GM23338 (cell line): ENCODE measurements around the gene HLA-B. TPM values are rescaled to one million over a fixed set of nuclear protein-coding genes. Genes with fewer than 3 reads are reported as not detected.

ENCODE experiments used
- ATAC-seq: fragments of 200-7000 bp; cut with Tn5 transposase; 3 replicates; pipeline ENCODE4 v1.9.1; 2020
- DNase-seq: peaks from one replicate; pipeline ENCODE4 v3.0.0-alpha.2; 2015; ENCODE audit warnings: low spot score
- H2AFZ ChIP-seq: fragments of 200-600 bp; sonication (generic); 2 replicates; pipeline ENCODE4 v1.8.0; 2016; ENCODE audit warnings: antibody characterized with exemption, mild to moderate bottlenecking, moderate library complexity
- H3F3A ChIP-seq: fragments of 200-600 bp; sonication (generic); replicated peaks from 2 replicates; pipeline ENCODE4 v1.8.0; 2017; ENCODE audit warnings: antibody characterized with exemption, mixed run types, low read depth
- H3K27ac ChIP-seq: fragments of 200-600 bp; sonication (generic); 2 replicates; pipeline ENCODE4 v1.6.1; 2016; ENCODE audit warnings: low read depth
- H3K27me3 ChIP-seq: fragments of 200-600 bp; sonication (generic); 2 replicates; pipeline ENCODE4 v1.8.0; 2016; ENCODE audit warnings: mild to moderate bottlenecking, mixed run types, moderate library complexity; ENCODE audit not compliant: insufficient read depth
- H3K36me3 ChIP-seq: fragments of 200-600 bp; sonication (generic); 2 replicates; pipeline ENCODE4 v1.8.0; 2016; ENCODE audit warnings: mild to moderate bottlenecking; ENCODE audit not compliant: insufficient read depth
- H3K4me1 ChIP-seq: fragments of 200-600 bp; sonication (generic); 2 replicates; pipeline ENCODE4 v1.8.0; 2016; ENCODE audit warnings: mild to moderate bottlenecking, moderate library complexity; ENCODE audit not compliant: insufficient read depth
- H3K4me2 ChIP-seq: fragments of 200-600 bp; sonication (generic); 2 replicates; pipeline ENCODE4 v1.7.1; 2017; ENCODE audit warnings: mixed run types
- H3K4me3 ChIP-seq: fragments of 200-600 bp; sonication (generic); 2 replicates; pipeline ENCODE4 v1.6.1; 2016; ENCODE audit warnings: mixed run types
- H3K79me2 ChIP-seq: fragments of 200-600 bp; sonication (generic); replicated peaks from 2 replicates; pipeline ENCODE4 v1.8.0; 2017; ENCODE audit warnings: mild to moderate bottlenecking; ENCODE audit not compliant: insufficient read depth
- H3K9me2 ChIP-seq: fragments of 200-600 bp; sonication (generic); 2 replicates; pipeline ENCODE4 v1.8.0; 2017; ENCODE audit not compliant: insufficient read depth
- H4K20me1 ChIP-seq: fragments of 200-600 bp; sonication (generic); replicated peaks from 2 replicates; pipeline ENCODE4 v1.8.0; 2017; ENCODE audit warnings: mild to moderate bottlenecking; ENCODE audit not compliant: insufficient read depth
- H3K27ac Mint-ChIP-seq: 2 replicates; pipeline ENCODE4 v1.8.0; 2020; ENCODE audit warnings: inconsistent platforms, mild to moderate bottlenecking, moderate library complexity, mixed read lengths
- H3K27me3 Mint-ChIP-seq: 3 replicates; pipeline ENCODE4 v1.8.0; 2022; ENCODE audit warnings: low read depth, mild to moderate bottlenecking, moderate library complexity, mixed read lengths, inconsistent platforms; ENCODE audit not compliant: insufficient read depth, poor library complexity
- H3K36me3 Mint-ChIP-seq: 3 replicates; pipeline ENCODE4 v1.8.0; 2021; ENCODE audit warnings: low read depth, mild to moderate bottlenecking, inconsistent platforms, moderate library complexity, mixed read lengths
- H3K4me1 Mint-ChIP-seq: 3 replicates; pipeline ENCODE4 v1.8.0; 2020; ENCODE audit warnings: mild to moderate bottlenecking, inconsistent platforms, mixed read lengths
- H3K4me3 Mint-ChIP-seq: 3 replicates; pipeline ENCODE4 v1.8.0; 2021; ENCODE audit warnings: moderate library complexity, mild to moderate bottlenecking, inconsistent platforms, mixed read lengths
- H3K9me3 Mint-ChIP-seq: 3 replicates; pipeline ENCODE4 v1.8.0; 2020; ENCODE audit warnings: moderate library complexity, mild to moderate bottlenecking, inconsistent platforms, mixed read lengths
- CREB1 ChIP-seq: fragments of 250-450 bp; sonication (Bioruptor Pico); IDR thresholded peaks from 2 replicates; pipeline ENCODE4 v1.5.0; 2020; ENCODE audit warnings: low read depth, mild to moderate bottlenecking, moderate library complexity
- EZH2 ChIP-seq: fragments of 200-600 bp; sonication (generic); IDR thresholded peaks from one replicate; pipeline ENCODE4 v1.8.0; 2017; ENCODE audit warnings: antibody characterized with exemption, mild to moderate bottlenecking, low read depth; ENCODE audit not compliant: unreplicated experiment
- EZH2phosphoT487 ChIP-seq: fragments of 200-600 bp; sonication (generic); IDR thresholded peaks from one replicate; pipeline ENCODE4 v1.8.1; 2018; ENCODE audit warnings: antibody characterized with exemption; ENCODE audit not compliant: unreplicated experiment
- JUNB ChIP-seq: IDR thresholded peaks from one replicate; pipeline ENCODE4 v1.6.1; 2016; ENCODE audit warnings: antibody characterized with exemption; ENCODE audit not compliant: unreplicated experiment
- NANOG ChIP-seq: IDR thresholded peaks from 2 replicates; pipeline ENCODE4 v1.6.1; 2016; ENCODE audit warnings: antibody characterized with exemption, borderline replicate concordance
- POLR2AphosphoS5 ChIP-seq: IDR thresholded peaks from 2 replicates; pipeline ENCODE4 v1.6.1; 2016; ENCODE audit warnings: antibody characterized with exemption, low read depth
- STAT1 ChIP-seq: IDR thresholded peaks from one replicate; pipeline ENCODE4 v1.6.1; 2016; ENCODE audit warnings: antibody characterized with exemption; ENCODE audit not compliant: unreplicated experiment
- ZNF331 ChIP-seq: fragments of 250-450 bp; sonication (Bioruptor Pico); IDR thresholded peaks from 2 replicates; pipeline ENCODE4 v1.5.0; 2020; ENCODE audit warnings: low read depth, mild to moderate bottlenecking, moderate library complexity
- polyA plus RNA-seq: library from polyadenylated mRNA; unstranded; fragments of >200 nt; fragmentation: Nextera tagmentation; extraction: Ambion mirVana; gene quantifications from 2 replicates; pipeline ENCODE4 v1.2.1, GENCODE V29; 2016
- total RNA-seq: library from RNA; depleted of rRNA; stranded (reverse); fragments of >200 nt; shearing (Covaris generic); gene quantifications from 2 replicates; pipeline ENCODE4 v1.2.3, GENCODE V29; 2014
- TF ChIP-seq, protein P1 (sequence below): IDR thresholded peaks from one replicate; pipeline ENCODE4 v1.6.1; 2018; ENCODE audit warnings: antibody characterized with exemption; ENCODE audit not compliant: unreplicated experiment
- TF ChIP-seq, protein P2 (sequence below): IDR thresholded peaks from 2 replicates; pipeline ENCODE4 v1.6.1; 2016; ENCODE audit warnings: antibody characterized with exemption
- TF ChIP-seq, protein P3 (sequence below): fragments of 250-450 bp; sonication (Bioruptor Pico); IDR thresholded peaks from 2 replicates; pipeline ENCODE4 v1.5.0; 2020; ENCODE audit warnings: mild to moderate bottlenecking, moderate library complexity

The HLA-B gene
- total and polyA plus RNA-seq, 2 experiments from 2014 or later: 44.3 to 86.0 TPM

GRCh38 chr6:31353384-31353945 is 3.5 kb downstream of the HLA-B start:
- peaks cover 33% of the 10 kb centered on the region for H3K27me3 Mint-ChIP-seq
- peaks cover 22% of the 10 kb centered on the region for H3K36me3 Mint-ChIP-seq
- 0 out of 2 replicates have a peak, but pooled peaks cover under 1% of the 10 kb centered on the region for H3K4me1 ChIP-seq
- TF ChIP-seq EZH2: no peak
- TF ChIP-seq STAT1: no peak
- no peak for TF ChIP-seq CREB1 (CRISPR knock-in tag)
- TF ChIP-seq, protein P1, sequence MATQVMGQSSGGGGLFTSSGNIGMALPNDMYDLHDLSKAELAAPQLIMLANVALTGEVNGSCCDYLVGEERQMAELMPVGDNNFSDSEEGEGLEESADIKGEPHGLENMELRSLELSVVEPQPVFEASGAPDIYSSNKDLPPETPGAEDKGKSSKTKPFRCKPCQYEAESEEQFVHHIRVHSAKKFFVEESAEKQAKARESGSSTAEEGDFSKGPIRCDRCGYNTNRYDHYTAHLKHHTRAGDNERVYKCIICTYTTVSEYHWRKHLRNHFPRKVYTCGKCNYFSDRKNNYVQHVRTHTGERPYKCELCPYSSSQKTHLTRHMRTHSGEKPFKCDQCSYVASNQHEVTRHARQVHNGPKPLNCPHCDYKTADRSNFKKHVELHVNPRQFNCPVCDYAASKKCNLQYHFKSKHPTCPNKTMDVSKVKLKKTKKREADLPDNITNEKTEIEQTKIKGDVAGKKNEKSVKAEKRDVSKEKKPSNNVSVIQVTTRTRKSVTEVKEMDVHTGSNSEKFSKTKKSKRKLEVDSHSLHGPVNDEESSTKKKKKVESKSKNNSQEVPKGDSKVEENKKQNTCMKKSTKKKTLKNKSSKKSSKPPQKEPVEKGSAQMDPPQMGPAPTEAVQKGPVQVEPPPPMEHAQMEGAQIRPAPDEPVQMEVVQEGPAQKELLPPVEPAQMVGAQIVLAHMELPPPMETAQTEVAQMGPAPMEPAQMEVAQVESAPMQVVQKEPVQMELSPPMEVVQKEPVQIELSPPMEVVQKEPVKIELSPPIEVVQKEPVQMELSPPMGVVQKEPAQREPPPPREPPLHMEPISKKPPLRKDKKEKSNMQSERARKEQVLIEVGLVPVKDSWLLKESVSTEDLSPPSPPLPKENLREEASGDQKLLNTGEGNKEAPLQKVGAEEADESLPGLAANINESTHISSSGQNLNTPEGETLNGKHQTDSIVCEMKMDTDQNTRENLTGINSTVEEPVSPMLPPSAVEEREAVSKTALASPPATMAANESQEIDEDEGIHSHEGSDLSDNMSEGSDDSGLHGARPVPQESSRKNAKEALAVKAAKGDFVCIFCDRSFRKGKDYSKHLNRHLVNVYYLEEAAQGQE: no peak
- TF ChIP-seq EZH2phosphoT487: no peak
- TF ChIP-seq JUNB: no peak
- TF ChIP-seq, protein P2, sequence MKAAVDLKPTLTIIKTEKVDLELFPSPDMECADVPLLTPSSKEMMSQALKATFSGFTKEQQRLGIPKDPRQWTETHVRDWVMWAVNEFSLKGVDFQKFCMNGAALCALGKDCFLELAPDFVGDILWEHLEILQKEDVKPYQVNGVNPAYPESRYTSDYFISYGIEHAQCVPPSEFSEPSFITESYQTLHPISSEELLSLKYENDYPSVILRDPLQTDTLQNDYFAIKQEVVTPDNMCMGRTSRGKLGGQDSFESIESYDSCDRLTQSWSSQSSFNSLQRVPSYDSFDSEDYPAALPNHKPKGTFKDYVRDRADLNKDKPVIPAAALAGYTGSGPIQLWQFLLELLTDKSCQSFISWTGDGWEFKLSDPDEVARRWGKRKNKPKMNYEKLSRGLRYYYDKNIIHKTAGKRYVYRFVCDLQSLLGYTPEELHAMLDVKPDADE: no peak
- no peak for TF ChIP-seq NANOG
- no peak for TF ChIP-seq POLR2AphosphoS5
- TF ChIP-seq ZNF331 (CRISPR knock-in tag): no peak
- TF ChIP-seq, protein P3, sequence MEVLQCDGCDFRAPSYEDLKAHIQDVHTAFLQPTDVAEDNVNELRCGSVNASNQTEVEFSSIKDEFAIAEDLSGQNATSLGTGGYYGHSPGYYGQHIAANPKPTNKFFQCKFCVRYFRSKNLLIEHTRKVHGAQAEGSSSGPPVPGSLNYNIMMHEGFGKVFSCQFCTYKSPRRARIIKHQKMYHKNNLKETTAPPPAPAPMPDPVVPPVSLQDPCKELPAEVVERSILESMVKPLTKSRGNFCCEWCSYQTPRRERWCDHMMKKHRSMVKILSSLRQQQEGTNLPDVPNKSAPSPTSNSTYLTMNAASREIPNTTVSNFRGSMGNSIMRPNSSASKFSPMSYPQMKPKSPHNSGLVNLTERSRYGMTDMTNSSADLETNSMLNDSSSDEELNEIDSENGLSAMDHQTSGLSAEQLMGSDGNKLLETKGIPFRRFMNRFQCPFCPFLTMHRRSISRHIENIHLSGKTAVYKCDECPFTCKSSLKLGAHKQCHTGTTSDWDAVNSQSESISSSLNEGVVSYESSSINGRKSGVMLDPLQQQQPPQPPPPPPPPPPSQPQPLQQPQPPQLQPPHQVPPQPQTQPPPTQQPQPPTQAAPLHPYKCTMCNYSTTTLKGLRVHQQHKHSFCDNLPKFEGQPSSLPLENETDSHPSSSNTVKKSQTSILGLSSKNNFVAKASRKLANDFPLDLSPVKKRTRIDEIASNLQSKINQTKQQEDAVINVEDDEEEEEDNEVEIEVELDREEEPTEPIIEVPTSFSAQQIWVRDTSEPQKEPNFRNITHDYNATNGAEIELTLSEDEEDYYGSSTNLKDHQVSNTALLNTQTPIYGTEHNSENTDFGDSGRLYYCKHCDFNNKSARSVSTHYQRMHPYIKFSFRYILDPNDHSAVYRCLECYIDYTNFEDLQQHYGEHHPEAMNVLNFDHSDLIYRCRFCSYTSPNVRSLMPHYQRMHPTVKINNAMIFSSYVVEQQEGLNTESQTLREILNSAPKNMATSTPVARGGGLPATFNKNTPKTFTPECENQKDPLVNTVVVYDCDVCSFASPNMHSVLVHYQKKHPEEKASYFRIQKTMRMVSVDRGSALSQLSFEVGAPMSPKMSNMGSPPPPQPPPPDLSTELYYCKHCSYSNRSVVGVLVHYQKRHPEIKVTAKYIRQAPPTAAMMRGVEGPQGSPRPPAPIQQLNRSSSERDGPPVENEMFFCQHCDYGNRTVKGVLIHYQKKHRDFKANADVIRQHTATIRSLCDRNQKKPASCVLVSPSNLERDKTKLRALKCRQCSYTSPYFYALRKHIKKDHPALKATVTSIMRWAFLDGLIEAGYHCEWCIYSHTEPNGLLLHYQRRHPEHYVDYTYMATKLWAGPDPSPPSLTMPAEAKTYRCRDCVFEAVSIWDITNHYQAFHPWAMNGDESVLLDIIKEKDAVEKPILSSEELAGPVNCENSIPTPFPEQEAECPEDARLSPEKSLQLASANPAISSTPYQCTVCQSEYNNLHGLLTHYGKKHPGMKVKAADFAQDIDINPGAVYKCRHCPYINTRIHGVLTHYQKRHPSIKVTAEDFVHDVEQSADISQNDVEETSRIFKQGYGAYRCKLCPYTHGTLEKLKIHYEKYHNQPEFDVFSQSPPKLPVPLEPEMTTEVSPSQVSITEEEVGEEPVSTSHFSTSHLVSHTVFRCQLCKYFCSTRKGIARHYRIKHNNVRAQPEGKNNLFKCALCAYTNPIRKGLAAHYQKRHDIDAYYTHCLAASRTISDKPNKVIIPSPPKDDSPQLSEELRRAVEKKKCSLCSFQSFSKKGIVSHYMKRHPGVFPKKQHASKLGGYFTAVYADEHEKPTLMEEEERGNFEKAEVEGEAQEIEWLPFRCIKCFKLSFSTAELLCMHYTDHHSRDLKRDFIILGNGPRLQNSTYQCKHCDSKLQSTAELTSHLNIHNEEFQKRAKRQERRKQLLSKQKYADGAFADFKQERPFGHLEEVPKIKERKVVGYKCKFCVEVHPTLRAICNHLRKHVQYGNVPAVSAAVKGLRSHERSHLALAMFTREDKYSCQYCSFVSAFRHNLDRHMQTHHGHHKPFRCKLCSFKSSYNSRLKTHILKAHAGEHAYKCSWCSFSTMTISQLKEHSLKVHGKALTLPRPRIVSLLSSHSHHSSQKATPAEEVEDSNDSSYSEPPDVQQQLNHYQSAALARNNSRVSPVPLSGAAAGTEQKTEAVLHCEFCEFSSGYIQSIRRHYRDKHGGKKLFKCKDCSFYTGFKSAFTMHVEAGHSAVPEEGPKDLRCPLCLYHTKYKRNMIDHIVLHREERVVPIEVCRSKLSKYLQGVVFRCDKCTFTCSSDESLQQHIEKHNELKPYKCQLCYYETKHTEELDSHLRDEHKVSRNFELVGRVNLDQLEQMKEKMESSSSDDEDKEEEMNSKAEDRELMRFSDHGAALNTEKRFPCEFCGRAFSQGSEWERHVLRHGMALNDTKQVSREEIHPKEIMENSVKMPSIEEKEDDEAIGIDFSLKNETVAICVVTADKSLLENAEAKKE (CRISPR knock-in tag): no peak
- no peaks in the 10 kb centered on the region for H3K9me2 ChIP-seq
- H2AFZ ChIP-seq: no peak overlapping the region
- H3K4me2 ChIP-seq: no peak overlapping the region
- no peak for ATAC-seq
- no peak for DNase-seq
- no peak overlapping the region for H3K4me3 ChIP-seq
- H3K79me2 ChIP-seq: no peaks in the 10 kb centered on the region
- peaks cover 20% of the 10 kb centered on the region for H3K27me3 ChIP-seq
- H3K4me1 Mint-ChIP-seq: peaks cover 3% of the 10 kb centered on the region
- H3K36me3 ChIP-seq: no peaks in the 10 kb centered on the region
- no peak overlapping the region for H3K27ac ChIP-seq
- H3K4me3 Mint-ChIP-seq: no peak overlapping the region; the same call in 2 of the 3 replicates
- H3F3A ChIP-seq: no peaks in the 10 kb centered on the region
- no peaks in the 10 kb centered on the region for H4K20me1 ChIP-seq
- H3K27ac Mint-ChIP-seq: no peak overlapping the region
- H3K9me3 Mint-ChIP-seq: no peaks in the 10 kb centered on the region
